Mesothelial cell of epicardium (in vitro differentiated cells): ENCODE results near the gene ID2. TPM values are rescaled to one million over a fixed set of nuclear protein-coding genes. Genes with fewer than 3 reads are reported as not detected.

Experiments
- DNase-seq, 2 experiments: peaks; one replicate each; pipeline ENCODE4 v3.0.0; 2021; ENCODE audit warnings: low spot score in 2 of 2; ENCODE audit not compliant: unreplicated experiment in 2 of 2
- H3K27ac Mint-ChIP-seq: 2 replicates; pipeline ENCODE4 v1.8.0; 2021; ENCODE audit warnings: mixed read lengths
- H3K27me3 Mint-ChIP-seq: 2 replicates; pipeline ENCODE4 v1.8.0; 2021; ENCODE audit warnings: low read depth, mixed read lengths
- H3K36me3 Mint-ChIP-seq: 2 replicates; pipeline ENCODE4 v1.8.0; 2021; ENCODE audit warnings: mixed read lengths
- H3K4me1 Mint-ChIP-seq: 2 replicates; pipeline ENCODE4 v1.8.0; 2021; ENCODE audit warnings: mixed read lengths
- H3K4me3 Mint-ChIP-seq: 2 replicates; pipeline ENCODE4 v1.8.0; 2021; ENCODE audit warnings: mild to moderate bottlenecking, moderate library complexity, mixed read lengths
- H3K9me3 Mint-ChIP-seq: 2 replicates; pipeline ENCODE4 v1.8.0; 2021; ENCODE audit warnings: mixed read lengths
- total RNA-seq: library from RNA; stranded (reverse); gene quantifications from 3 replicates; pipeline ENCODE4 v1.2.1, GENCODE V29; 2021
- TF ChIP-seq, protein P1 (sequence below): fragments of 200-600 bp; sonication (generic); IDR thresholded peaks from one replicate; pipeline ENCODE4 v1.5.0; 2021; ENCODE audit warnings: antibody characterized with exemption; ENCODE audit not compliant: unreplicated experiment

ID2 gene
- total RNA-seq, 1 donor from 2014 or later = 240 TPM

DNA sequence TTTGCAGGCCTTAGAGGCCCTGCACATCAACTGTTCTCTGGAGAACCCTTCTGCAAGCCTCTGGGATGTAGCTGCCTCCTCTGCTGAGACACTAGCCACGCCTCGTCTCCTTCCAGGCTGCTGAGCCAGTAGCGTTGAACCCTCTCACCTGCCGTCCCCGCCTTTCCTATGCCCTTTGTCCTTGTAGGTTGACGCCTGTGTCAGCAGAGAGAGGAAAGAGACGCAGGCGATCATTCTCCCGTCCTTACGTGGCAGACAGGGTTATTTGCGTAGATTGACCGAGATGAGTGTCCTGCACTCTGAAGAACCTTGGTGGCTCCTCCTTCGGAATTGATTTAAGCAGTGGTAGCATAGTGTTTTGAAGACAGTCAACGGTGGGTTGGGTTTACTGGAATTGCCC lies 27.8 kb downstream of the ID2 start:
- Mint-ChIP-seq H3K4me1 (peaks cover 9% of the 10 kb centered on the region), H3K27ac (no peak overlapping the region), H3K9me3 (peaks cover 15% of the 10 kb centered on the region), H3K4me3 (no peak overlapping the region), H3K36me3 (peaks cover 2% of the 10 kb centered on the region), H3K27me3 (no peaks in the 10 kb centered on the region)
- TF ChIP-seq, protein P1, sequence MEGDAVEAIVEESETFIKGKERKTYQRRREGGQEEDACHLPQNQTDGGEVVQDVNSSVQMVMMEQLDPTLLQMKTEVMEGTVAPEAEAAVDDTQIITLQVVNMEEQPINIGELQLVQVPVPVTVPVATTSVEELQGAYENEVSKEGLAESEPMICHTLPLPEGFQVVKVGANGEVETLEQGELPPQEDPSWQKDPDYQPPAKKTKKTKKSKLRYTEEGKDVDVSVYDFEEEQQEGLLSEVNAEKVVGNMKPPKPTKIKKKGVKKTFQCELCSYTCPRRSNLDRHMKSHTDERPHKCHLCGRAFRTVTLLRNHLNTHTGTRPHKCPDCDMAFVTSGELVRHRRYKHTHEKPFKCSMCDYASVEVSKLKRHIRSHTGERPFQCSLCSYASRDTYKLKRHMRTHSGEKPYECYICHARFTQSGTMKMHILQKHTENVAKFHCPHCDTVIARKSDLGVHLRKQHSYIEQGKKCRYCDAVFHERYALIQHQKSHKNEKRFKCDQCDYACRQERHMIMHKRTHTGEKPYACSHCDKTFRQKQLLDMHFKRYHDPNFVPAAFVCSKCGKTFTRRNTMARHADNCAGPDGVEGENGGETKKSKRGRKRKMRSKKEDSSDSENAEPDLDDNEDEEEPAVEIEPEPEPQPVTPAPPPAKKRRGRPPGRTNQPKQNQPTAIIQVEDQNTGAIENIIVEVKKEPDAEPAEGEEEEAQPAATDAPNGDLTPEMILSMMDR = no peak
- DNase-seq = no peak

DNA sequence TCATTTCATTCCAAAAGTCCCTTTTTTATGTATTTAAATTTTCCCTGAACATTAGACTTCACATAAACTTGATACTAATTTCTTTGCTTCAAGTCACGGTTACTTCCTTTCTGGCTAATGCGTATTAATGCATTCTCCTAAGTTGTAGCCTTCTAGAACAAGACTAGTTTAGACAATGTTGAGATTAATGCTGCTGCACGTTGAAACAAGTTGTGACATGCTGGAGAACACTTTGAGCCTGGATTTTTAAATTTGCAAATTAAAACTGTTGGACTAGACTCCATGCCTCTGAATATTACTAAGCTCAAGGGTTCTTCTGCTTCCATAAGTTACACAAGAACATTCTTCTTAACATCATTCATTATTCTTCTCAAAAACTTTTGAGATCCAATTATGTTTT lies 29.1 kb downstream of the ID2 start:
- peaks cover 4% of the 10 kb centered on the region for H3K4me1 Mint-ChIP-seq

DNA sequence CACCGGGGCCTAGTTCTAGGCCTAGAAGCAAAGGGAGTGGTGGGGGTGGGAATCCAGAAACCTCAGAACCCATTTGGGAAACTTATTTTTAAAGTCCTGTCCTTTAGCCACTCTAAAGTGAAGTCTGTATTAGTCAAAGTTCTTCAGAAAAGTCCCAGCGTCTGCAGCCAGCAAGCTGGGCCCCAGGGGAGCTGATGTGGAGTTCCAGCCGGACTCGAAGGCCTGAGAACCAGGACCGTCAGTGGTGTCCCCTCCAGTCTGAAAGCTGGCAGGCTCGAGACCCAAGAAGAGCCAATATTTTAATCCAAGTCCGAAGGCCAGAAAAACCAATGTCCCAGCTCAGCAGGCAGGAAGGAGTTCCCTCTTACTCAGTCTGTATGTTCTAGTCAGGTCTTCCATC lies 32.4 kb downstream of the ID2 start:
- H3K27ac Mint-ChIP-seq = no peak overlapping the region
- DNase-seq = no peak
- no peak overlapping the region for H3K4me3 Mint-ChIP-seq
- peaks cover 9% of the 10 kb centered on the region for H3K9me3 Mint-ChIP-seq
- TF ChIP-seq, protein P1 = no peak
- H3K36me3 Mint-ChIP-seq = no peaks in the 10 kb centered on the region
- no peaks in the 10 kb centered on the region for H3K27me3 Mint-ChIP-seq
- H3K4me1 Mint-ChIP-seq = peaks cover 4% of the 10 kb centered on the region

More for the DNA sequence above, 29.1 kb downstream of the ID2 start:
- DNase-seq = no peak
- TF ChIP-seq, protein P1 = no peak
- H3K4me3 Mint-ChIP-seq = no peak overlapping the region
- peaks cover 20% of the 10 kb centered on the region for H3K9me3 Mint-ChIP-seq
- H3K36me3 Mint-ChIP-seq = peaks cover 2% of the 10 kb centered on the region
- no peak overlapping the region for H3K27ac Mint-ChIP-seq
- no peaks in the 10 kb centered on the region for H3K27me3 Mint-ChIP-seq

GRCh38 chr2:8714971-8715370 lies 33.1 kb downstream of the ID2 start:
- TF ChIP-seq, protein P1 = no peak
- H3K27ac Mint-ChIP-seq = no peak overlapping the region
- peaks cover 4% of the 10 kb centered on the region for H3K4me1 Mint-ChIP-seq
- peaks cover 9% of the 10 kb centered on the region for H3K9me3 Mint-ChIP-seq
- no peaks in the 10 kb centered on the region for H3K36me3 Mint-ChIP-seq
- DNase-seq = no peak
- no peak overlapping the region for H3K4me3 Mint-ChIP-seq
- H3K27me3 Mint-ChIP-seq = no peaks in the 10 kb centered on the region

DNA sequence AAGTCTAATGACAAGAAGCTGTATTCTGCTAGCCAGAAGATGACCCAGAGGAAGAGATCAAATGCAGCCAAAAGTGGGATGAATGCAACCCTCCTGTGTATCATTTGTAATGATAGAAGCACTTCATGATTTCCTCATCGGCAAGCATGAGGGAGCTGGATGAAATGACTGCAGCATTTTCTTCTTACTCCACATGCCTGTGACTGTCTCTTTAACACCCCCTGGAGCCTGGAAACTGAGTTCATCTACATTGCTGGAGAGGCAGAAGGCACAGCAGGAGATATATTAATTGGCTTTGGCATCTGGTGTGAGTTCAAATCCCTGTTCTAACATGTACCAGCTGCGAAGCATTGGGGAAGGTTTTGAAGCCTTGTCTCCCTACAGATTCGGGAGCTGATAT lies 37.7 kb downstream of the ID2 start:
- TF ChIP-seq, protein P1 = no peak
- no peak overlapping the region for H3K27ac Mint-ChIP-seq
- H3K4me3 Mint-ChIP-seq = no peak overlapping the region
- H3K27me3 Mint-ChIP-seq = no peaks in the 10 kb centered on the region
- H3K4me1 Mint-ChIP-seq = no peaks in the 10 kb centered on the region
- DNase-seq = no peak
- peaks cover 9% of the 10 kb centered on the region for H3K9me3 Mint-ChIP-seq
- H3K36me3 Mint-ChIP-seq = peaks cover 2% of the 10 kb centered on the region

- peaks cover 5% of the 10 kb centered on the region for H3K36me3 Mint-ChIP-seq
- TF ChIP-seq, protein P1 = no peak
- H3K27ac Mint-ChIP-seq = no peak overlapping the region
- H3K4me1 Mint-ChIP-seq = no peaks in the 10 kb centered on the region
- no peak overlapping the region for H3K4me3 Mint-ChIP-seq
- no peaks in the 10 kb centered on the region for H3K27me3 Mint-ChIP-seq
- H3K9me3 Mint-ChIP-seq = peaks cover 6% of the 10 kb centered on the region
- no peak for DNase-seq
These were observed 38.9 kb downstream of the ID2 start for GRCh38 chr2:8720741-8721140.
